Hepatocyte (in vitro differentiated cells): ENCODE measurements around the gene ZNHIT1. TPM values are rescaled to one million over a fixed set of nuclear protein-coding genes. Genes with fewer than 3 reads are reported as not detected.

Source experiments
- DNase-seq: peaks from one replicate; pipeline ENCODE4 v3.0.0-alpha.2; 2016; ENCODE audit warnings: low spot score
- H2AFZ ChIP-seq: fragments of 200-600 bp; sonication (generic); 2 replicates; pipeline ENCODE4 v1.6.0; 2016; ENCODE audit warnings: antibody characterized with exemption, mild to moderate bottlenecking
- H3K27ac ChIP-seq: fragments of 200-600 bp; sonication (generic); 2 replicates; pipeline ENCODE4 v1.5.1; 2016; ENCODE audit warnings: mild to moderate bottlenecking
- H3K27me3 ChIP-seq: fragments of 200-600 bp; sonication (generic); 2 replicates; pipeline ENCODE4 v1.6.1; 2016
- H3K36me3 ChIP-seq: fragments of 200-600 bp; sonication (generic); replicated peaks from 2 replicates; pipeline ENCODE4 v1.5.1; 2016; ENCODE audit warnings: low read depth; ENCODE audit not compliant: insufficient read depth
- H3K4me1 ChIP-seq: fragments of 200-600 bp; sonication (generic); 2 replicates; pipeline ENCODE4 v1.5.1; 2016; ENCODE audit warnings: mild to moderate bottlenecking, moderate library complexity; ENCODE audit not compliant: insufficient read depth
- H3K4me2 ChIP-seq: fragments of 200-600 bp; sonication (generic); 2 replicates; pipeline ENCODE4 v1.6.0; 2016
- H3K4me3 ChIP-seq: fragments of 200-600 bp; sonication (generic); 2 replicates; pipeline ENCODE4 v1.5.1; 2016; ENCODE audit warnings: mild to moderate bottlenecking
- H3K79me2 ChIP-seq: fragments of 200-600 bp; sonication (generic); 2 replicates; pipeline ENCODE4 v1.6.0; 2017; ENCODE audit warnings: mild to moderate bottlenecking
- H3K9me2 ChIP-seq: fragments of 200-600 bp; sonication (generic); replicated peaks from 2 replicates; pipeline ENCODE4 v1.6.0; 2017; ENCODE audit warnings: mild to moderate bottlenecking; ENCODE audit not compliant: insufficient read depth
- H3K9me3 ChIP-seq: fragments of 200-600 bp; sonication (generic); 2 replicates; pipeline ENCODE4 v1.5.1; 2016; ENCODE audit warnings: low read depth, mild to moderate bottlenecking
- H4K20me1 ChIP-seq: fragments of 200-600 bp; sonication (generic); 2 replicates; pipeline ENCODE4 v1.6.0; 2016; ENCODE audit warnings: mild to moderate bottlenecking; ENCODE audit not compliant: insufficient read depth, poor library complexity, severe bottlenecking
- CTCF ChIP-seq: fragments of 200-600 bp; sonication (generic); IDR thresholded peaks from 2 replicates; pipeline ENCODE4 v1.5.1; 2016; ENCODE audit warnings: antibody characterized with exemption, mild to moderate bottlenecking; ENCODE audit not compliant: poor library complexity
- EZH2 ChIP-seq: fragments of 200-600 bp; sonication (generic); IDR thresholded peaks from 2 replicates; pipeline ENCODE4 v1.6.1; 2016; ENCODE audit warnings: antibody characterized with exemption, mild to moderate bottlenecking, borderline replicate concordance
- EZH2phosphoT487 ChIP-seq: fragments of 200-600 bp; sonication (generic); IDR thresholded peaks from one replicate; pipeline ENCODE4 v1.6.1; 2018; ENCODE audit warnings: antibody characterized with exemption, mild to moderate bottlenecking, low read depth, moderate library complexity; ENCODE audit not compliant: unreplicated experiment, severe bottlenecking
- WGBS: methylation state at CpG from one replicate; pipeline ENCODE4 v1.1.6; 2016; ENCODE audit warnings: low lambda C conversion rate; ENCODE audit errors: missing lambda C conversion rate; 5-methylcytosine and 5-hydroxymethylcytosine counted together
- polyA plus RNA-seq: library from polyadenylated mRNA; unstranded; fragments of >200 nt; fragmentation: Nextera tagmentation; extraction: Ambion mirVana; gene quantifications from 2 replicates; pipeline ENCODE4 v1.2.1, GENCODE V29; 2016
- total RNA-seq: library from RNA; depleted of rRNA; stranded (reverse); fragments of >200 nt; gene quantifications from 2 replicates; pipeline ENCODE4 v1.2.3, GENCODE V29; 2014

Gene ZNHIT1
- 105 and 110 TPM in 2 replicates for total RNA-seq
- polyA plus RNA-seq = 117 and 145 TPM in 2 replicates

GRCh38 chr7:101217388-101218235 is at the start of gene ZNHIT1, which contains the start of gene PLOD3:
Gene ZNHIT1, plus strand, starts transcription at chr7:101218165. Its CDS starts 31 bp downstream, at chr7:101218196.
Gene PLOD3, minus strand, starts transcription at chr7:101217581. Its CDS starts 307 bp downstream, at chr7:101217274.
- H3K4me2 ChIP-seq = peak within 1 kb of the TSS; percentile 95
- peak; percentile 100 for DNase-seq
- H3K27me3 ChIP-seq = no peaks in the 10 kb centered on the region
- H3K9me2 ChIP-seq = no peaks in the 10 kb centered on the region
- 4% methylated on average over 49 of the region's 57 CpGs for WGBS
- no peak for TF ChIP-seq EZH2
- no peak for TF ChIP-seq EZH2phosphoT487
- no peak for TF ChIP-seq CTCF
- no peaks in the 10 kb centered on the region for H4K20me1 ChIP-seq
- H3K4me3 ChIP-seq = peak within 1 kb of the TSS; percentile 47
- H3K9me3 ChIP-seq = no peaks in the 10 kb centered on the region
- peak within 1 kb of the TSS; percentile 63 for H2AFZ ChIP-seq
- H3K36me3 ChIP-seq = no peaks in the 10 kb centered on the region
- peaks cover 55% of the 10 kb centered on the region for H3K79me2 ChIP-seq
- peaks cover 21% of the 10 kb centered on the region for H3K4me1 ChIP-seq
- peak within 1 kb of the TSS; percentile 92 for H3K27ac ChIP-seq

GRCh38 chr7:101168412-101169049 is 49.4 kb upstream of the ZNHIT1 start:
- Histone ChIP-seq H4K20me1 (peaks cover 9% of the 10 kb centered on the region), H3K4me2 (no peak overlapping the region), H2AFZ (no peak overlapping the region), H3K9me2 (no peaks in the 10 kb centered on the region), H3K27ac (no peak overlapping the region), H3K79me2 (no peaks in the 10 kb centered on the region), H3K27me3 (peaks cover 96% of the 10 kb centered on the region), H3K4me1 (peaks cover 28% of the 10 kb centered on the region), H3K4me3 (no peak overlapping the region), H3K9me3 (no peaks in the 10 kb centered on the region), H3K36me3 (no peaks in the 10 kb centered on the region)
- no peak for TF ChIP-seq CTCF
- no peak for TF ChIP-seq EZH2phosphoT487
- TF ChIP-seq EZH2 = no peak
- DNase-seq = no peak
- 10% methylated on average over 6 of the region's 6 CpGs for WGBS

DNA sequence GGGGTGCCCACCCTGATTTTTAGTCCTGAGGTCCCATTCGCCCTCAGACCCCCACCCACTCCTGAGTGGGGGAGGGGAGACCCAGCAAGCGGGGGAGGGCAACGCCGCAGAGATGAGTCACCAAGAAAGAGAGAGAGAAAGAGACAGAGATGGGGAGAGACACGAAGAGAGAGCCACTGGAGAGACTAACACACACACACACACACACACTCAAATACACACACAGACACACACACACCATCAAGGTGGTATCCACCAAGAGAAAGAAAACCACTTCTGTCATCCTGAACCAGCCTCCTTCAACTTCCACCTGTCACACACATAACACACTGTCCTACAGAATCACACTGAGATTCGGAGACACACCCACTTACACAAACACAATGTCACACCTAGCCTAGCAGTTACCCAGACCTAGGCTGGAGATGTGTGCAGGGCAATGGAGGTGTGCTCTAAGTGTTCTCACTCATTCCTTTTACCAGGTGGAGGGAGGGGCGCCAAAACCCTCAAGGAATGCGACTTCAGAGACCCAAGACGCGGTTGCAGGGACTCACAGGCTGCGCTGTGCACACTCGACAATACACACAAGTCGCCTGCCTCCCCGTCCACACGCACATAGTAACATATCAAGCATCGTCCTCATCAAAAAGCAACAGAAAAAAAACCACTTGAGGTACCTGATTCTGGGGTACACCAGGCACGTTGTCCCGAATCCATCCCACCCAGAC is 48.7 kb upstream of the ZNHIT1 start:
- H3K4me3 ChIP-seq = no peak overlapping the region
- H2AFZ ChIP-seq = no peak overlapping the region
- H3K9me2 ChIP-seq = no peaks in the 10 kb centered on the region
- H3K36me3 ChIP-seq = no peaks in the 10 kb centered on the region
- DNase-seq = no peak
- H3K27me3 ChIP-seq = peaks cover 96% of the 10 kb centered on the region
- no peak overlapping the region for H3K27ac ChIP-seq
- peaks cover 6% of the 10 kb centered on the region for H4K20me1 ChIP-seq
- H3K9me3 ChIP-seq = no peaks in the 10 kb centered on the region
- H3K79me2 ChIP-seq = no peaks in the 10 kb centered on the region
- 2% methylated on average over 14 of the region's 18 CpGs for WGBS
- H3K4me2 ChIP-seq = peak overlapping the region; percentile 72
- TF ChIP-seq EZH2 = peak; percentile 16
- no peak for TF ChIP-seq EZH2phosphoT487
- H3K4me1 ChIP-seq = peaks cover 24% of the 10 kb centered on the region
